ENCODE results near the gene HHAT. TPM values are rescaled to one million over a fixed set of nuclear protein-coding genes. Genes with fewer than 3 reads are reported as not detected.
A peak's percentile ranks its signal among the peaks of the same experiment; 100 is the strongest.

Gene HHAT
- total and polyA plus RNA-seq, 9 of the 15 experiments (the other 6 are each of a cell fraction or from before 2014, with no cell fraction given), result 0.07 to 0.16 (median 0.13) TPM; not detected in 1

DNA sequence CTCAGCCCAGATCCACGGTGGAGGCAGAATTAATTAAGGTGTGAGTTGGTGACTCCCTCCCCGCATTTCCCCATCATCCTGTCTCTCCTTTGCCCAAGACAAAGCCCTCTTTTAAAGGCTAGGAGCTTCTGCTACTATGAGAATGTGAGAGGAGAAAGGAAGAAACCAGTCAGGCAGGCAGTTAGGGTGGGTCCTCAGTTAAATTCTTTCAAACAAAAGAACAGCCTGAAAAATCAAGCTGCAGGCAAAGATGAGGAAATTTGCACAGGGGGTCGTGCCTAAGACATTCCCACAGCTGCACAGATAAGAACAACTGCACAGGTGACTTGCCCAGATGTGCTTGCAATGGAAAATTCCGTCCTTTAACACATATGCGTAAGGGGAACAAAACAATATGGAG is 48.5 kb upstream of the HHAT start:
- H3K79me2 ChIP-seq (ENCODE audit: control insufficient read depth, insufficient read depth, low read length), result no peaks in the 10 kb centered on the region
- ATAC-seq, result no peak
- ChIA-PET CTCF (ENCODE audit: low intra/inter-chr PET ratio) (no interaction called here), POLR2A (no interaction called here)
- no peaks in the 10 kb centered on the region for H3K9me1 ChIP-seq (ENCODE audit: control insufficient read depth, insufficient read depth, low read length)
- H2AFZ ChIP-seq (ENCODE audit: low read depth, low read length), result no peak overlapping the region
- no peak overlapping the region for H3K4me2 ChIP-seq (ENCODE audit: insufficient read depth, low read length)
- no TSS peak for BruUV-seq (replicated peaks)
- H3K36me3 ChIP-seq (ENCODE audit: control insufficient read depth, insufficient read depth, low read length), result no peaks in the 10 kb centered on the region
- H4K20me1 ChIP-seq (replicated peaks; ENCODE audit: control insufficient read depth, insufficient read depth, low read length), result no peaks in the 10 kb centered on the region
- 2% methylated on average over 5 of the region's 5 CpGs for WGBS (ENCODE audit: insufficient coverage, low coverage, missing lambda C conversion rate)
- no peak overlapping the region for H3K4me3 ChIP-seq
- no peak overlapping the region for H3K27ac ChIP-seq (ENCODE audit: extremely low read depth, low read depth, low read length)
- FAIRE-seq, result no peak
- TF ChIP-seq ZFP36 (IDR thresholded peaks at IDR 0.05; ENCODE audit: low read depth, low read length, partially characterized antibody) (peak; percentile 62), FOXO4 (CRISPR knock-in tag; IDR thresholded peaks at IDR 0.05) (no peak)
- in situ Hi-C loops (cut with MboI) (no loop called here), intact Hi-C loops (cut with micrococcal nuclease) (no loop called here)
- no peaks in the 10 kb centered on the region for H3K4me1 ChIP-seq (replicated peaks in 1 of 2; ENCODE audit: control insufficient read depth in 2 of 2, insufficient read depth in 2 of 2, low read length in 2 of 2)
- H3K27me3 ChIP-seq (ENCODE audit: control insufficient read depth in 2 of 2, insufficient read depth in 2 of 2, low read length in 2 of 2), result no peaks in the 10 kb centered on the region
- no peaks in the 10 kb centered on the region for H3K9me3 ChIP-seq (replicated peaks; ENCODE audit: control insufficient read depth, insufficient read depth, low read depth, low read length)
- no peak overlapping the region for H3K9ac ChIP-seq (ENCODE audit: insufficient read depth in 1 of 2, low read depth in 2 of 2, low read length in 2 of 2)
- DNase-seq (ENCODE audit: extremely low read depth in 1 of 4, low spot score in 3 of 4), result no peak

DNA sequence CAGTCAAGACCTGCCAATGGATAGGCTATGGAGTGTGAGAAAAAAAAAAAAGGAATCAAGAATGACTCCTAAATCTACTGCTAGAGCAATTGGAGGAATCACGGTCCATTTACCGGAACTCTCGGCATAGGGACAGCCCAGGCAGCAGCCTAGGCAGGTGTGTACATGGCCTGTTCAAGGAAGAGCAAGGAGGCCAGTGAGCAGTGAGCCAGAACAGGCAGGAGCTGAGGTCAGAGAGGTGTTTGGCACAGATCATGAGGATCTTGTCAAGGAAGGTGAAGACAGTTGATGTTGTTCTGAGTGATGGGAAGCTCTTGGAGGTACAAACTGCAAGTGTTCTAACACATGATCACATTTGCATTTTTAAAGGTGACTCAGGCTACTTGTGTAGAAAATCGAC is 40.6 kb upstream of the HHAT start:
- POLR2A ChIA-PET, result no interaction called here
- TF ChIP-seq SMAD4 (CRISPR knock-in tag; conservative IDR thresholded peaks at IDR 0.05) (no peak), TFAP4 (CRISPR knock-in tag; IDR thresholded peaks at IDR 0.05; ENCODE audit: borderline replicate concordance) (no peak), MXI1 (IDR thresholded peaks at IDR 0.05; ENCODE audit: low read depth, low read length) (no peak), TAL1 (IDR thresholded peaks at IDR 0.05) (no peak), SNAPC5 (CRISPR knock-in tag; IDR thresholded peaks at IDR 0.05) (no peak), KLF13 (tag; IDR thresholded peaks at IDR 0.05; ENCODE audit: borderline replicate concordance, low read depth) (no peak), ZNF311 (CRISPR knock-in tag; IDR thresholded peaks at IDR 0.05) (no peak), NRF1 (conservative IDR thresholded peaks at IDR 0.05 in 1 of 2, IDR thresholded peaks at IDR 0.05 in 1 of 2) (no peak), FUS (optimal IDR thresholded peaks at IDR 0.05; ENCODE audit: low read depth, low read length) (no peak), ARID1B (IDR thresholded peaks at IDR 0.05) (no peak), NUFIP1 (IDR thresholded peaks at IDR 0.05; ENCODE audit: partially characterized antibody) (no peak)

More for the DNA sequence above, 40.6 kb upstream of the HHAT start:
- intact Hi-C loops (cut with micrococcal nuclease) (no loop called here), in situ Hi-C loops (cut with MboI) (no loop called here)
- Histone ChIP-seq H3K9me1 (ENCODE audit: control insufficient read depth, insufficient read depth, low read length) (no peaks in the 10 kb centered on the region), H3K9ac (ENCODE audit: insufficient read depth in 1 of 2, low read depth in 2 of 2, low read length in 2 of 2) (no peak overlapping the region), H2AFZ (ENCODE audit: low read depth, low read length) (no peak overlapping the region), H4K20me1 (replicated peaks; ENCODE audit: control insufficient read depth, insufficient read depth, low read length) (no peaks in the 10 kb centered on the region), H3K4me2 (ENCODE audit: insufficient read depth, low read length) (no peak overlapping the region), H3K4me3 (no peak overlapping the region), H3K9me3 (replicated peaks; ENCODE audit: control insufficient read depth, insufficient read depth, low read depth, low read length) (no peaks in the 10 kb centered on the region), H3K27me3 (ENCODE audit: control insufficient read depth in 2 of 2, insufficient read depth in 2 of 2, low read length in 2 of 2) (peaks cover 5 to 8% of the 10 kb centered on the region in 2 experiments; a peak in 2 of 5 replicates), H3K27ac (ENCODE audit: extremely low read depth, low read depth, low read length) (no peak overlapping the region), H3K4me1 (replicated peaks in 1 of 2; ENCODE audit: control insufficient read depth in 2 of 2, insufficient read depth in 2 of 2, low read length in 2 of 2) (peaks cover 0 to 6% of the 10 kb centered on the region in 2 experiments; a peak in 1 of 5 replicates), H3K36me3 (ENCODE audit: control insufficient read depth, insufficient read depth, low read length) (no peaks in the 10 kb centered on the region), H3K79me2 (ENCODE audit: control insufficient read depth, insufficient read depth, low read length) (no peaks in the 10 kb centered on the region)
- ATAC-seq (no peak), DNase-seq (ENCODE audit: extremely low read depth in 1 of 4, low spot score in 3 of 4) (no peak), FAIRE-seq (no peak)
- BruUV-seq (replicated peaks), result no TSS peak
- CTCF ChIA-PET (ENCODE audit: low intra/inter-chr PET ratio), result no interaction called here
- WGBS (ENCODE audit: insufficient coverage, low coverage, missing lambda C conversion rate), result 0% methylated on average over 4 of the region's 4 CpGs
